HG02885 (cell line): ENCODE measurements around the gene OR56A1.

Experiments used
- ATAC-seq: cut with Tn5 transposase; IDR thresholded peaks from one replicate; pipeline ENCODE4 v1.9.1; 2021; ENCODE audit warnings: mild to moderate bottlenecking; ENCODE audit not compliant: unreplicated experiment, poor library complexity

Gene OR56A1

DNA sequence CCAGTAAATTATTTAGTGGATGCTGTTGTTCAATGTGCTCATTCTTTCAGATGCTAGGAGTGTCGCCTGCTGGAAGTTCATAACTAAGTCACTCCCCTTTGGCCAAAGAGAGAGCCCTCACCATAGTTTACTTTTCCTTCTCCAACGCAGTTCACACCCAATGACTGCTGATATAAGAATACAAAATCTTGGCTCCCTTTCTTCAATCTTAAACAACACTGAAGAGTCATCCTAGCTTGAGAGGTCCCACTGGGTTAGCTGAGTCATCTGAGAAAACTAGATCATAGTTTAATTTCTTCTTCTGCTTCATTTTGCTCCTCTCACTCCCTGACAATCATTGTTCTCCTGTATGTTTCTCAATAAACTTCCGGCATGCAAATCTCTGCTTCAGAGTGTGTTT is 38.4 kb downstream of the OR56A1 start:
- no peak for ATAC-seq

DNA sequence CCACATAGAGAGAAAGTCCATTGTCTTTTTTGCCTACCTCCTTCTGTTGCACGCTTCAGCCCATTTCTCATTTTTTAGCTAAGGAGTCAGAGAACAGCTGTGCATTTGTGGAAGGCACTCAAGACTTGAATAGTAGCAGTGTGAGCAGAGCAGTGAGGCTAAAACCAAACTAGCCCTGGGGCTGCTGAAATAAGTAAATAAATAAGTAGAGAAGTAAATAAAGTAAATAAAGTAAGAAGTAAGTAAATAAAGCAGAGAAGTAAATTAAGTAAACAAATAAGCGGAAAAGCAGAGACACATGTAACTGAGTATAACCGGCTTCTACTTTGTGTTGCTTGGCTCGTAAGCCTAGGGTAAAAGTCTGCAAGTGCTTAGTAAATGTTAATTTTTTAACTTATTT is 41.4 kb downstream of the OR56A1 start:
- ATAC-seq = no peak

DNA sequence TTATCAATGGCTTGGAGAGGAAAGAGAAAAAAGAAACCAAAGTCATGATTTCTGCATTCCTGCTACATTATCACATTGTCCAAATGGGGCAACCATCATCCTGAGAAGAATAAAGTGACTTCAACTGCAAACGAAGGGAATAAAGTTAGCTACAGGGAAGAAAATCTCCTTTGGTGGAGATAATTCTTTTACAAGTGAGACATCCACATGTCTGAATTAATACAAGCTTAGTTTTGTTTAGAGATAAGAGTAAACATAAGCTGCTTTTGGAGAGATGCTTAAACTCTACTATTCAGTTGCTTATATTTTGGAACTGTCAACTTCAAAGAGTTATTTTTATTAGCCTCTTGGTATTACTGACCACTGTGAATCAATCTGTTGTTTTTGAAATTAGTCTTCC is 43.7 kb downstream of the OR56A1 start, which contains the start of gene OR52L1:
OR52L1 (minus strand) TSS at position 101 of the 400 bp plus-strand sequence; CDS start at position 46, 55 bp downstream.
- no peak for ATAC-seq

- ATAC-seq = no peak
Observed at GRCh38 chr11:5983443-5983842, 47.1 kb downstream of the OR56A1 start.

DNA sequence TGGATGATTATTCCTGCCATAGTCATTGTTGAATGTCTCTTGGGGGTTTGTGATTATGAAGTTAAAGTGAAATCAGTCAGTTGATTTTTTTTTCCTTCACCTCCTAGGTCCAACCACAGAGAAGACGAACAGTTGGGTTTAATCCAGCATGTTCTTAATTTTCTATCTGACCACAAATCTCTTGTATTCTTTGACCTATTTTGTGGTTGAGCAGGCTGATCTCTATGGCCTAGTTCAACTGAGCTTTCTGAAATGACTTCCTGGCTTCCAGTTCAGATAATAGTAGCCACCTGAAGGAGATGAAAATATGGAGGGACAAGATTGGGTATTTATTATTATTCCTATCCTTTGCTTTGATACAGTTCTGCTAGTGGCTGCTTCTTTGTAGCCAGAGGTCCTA is 57.0 kb downstream of the OR56A1 start:
- ATAC-seq = no peak
